Measurements from ENCODE around the gene YTHDF2.
"Not testable (repeated sequence)": the region's sequence is repeated elsewhere in the genome, so short reads cannot be mapped to it uniquely, and the experiment has no call there.

GRCh38 chr1:28725365-28725764 lies 11.4 kb upstream of the YTHDF2 start:
- not testable (repeated sequence) for TF ChIP-seq CTCF (IDR thresholded peaks at IDR 0.05; ENCODE audit: insufficient read depth, low read length, poor library complexity, severe bottlenecking); EZH2phosphoT487 (conservative IDR thresholded peaks at IDR 0.05; ENCODE audit: low read length)

Data from SU-DHL-6 (cell line).